GM19468 (cell line): ENCODE results near the gene ZC3H13.
"Not testable (repeated sequence)": the region's sequence is repeated elsewhere in the genome, so short reads cannot be mapped to it uniquely, and the experiment has no call there.

ENCODE experiments used
- ATAC-seq: cut with Tn5 transposase; IDR thresholded peaks from one replicate; pipeline ENCODE4 v1.9.1; 2021; ENCODE audit warnings: mild to moderate bottlenecking, moderate library complexity, moderate number of reproducible peaks; ENCODE audit not compliant: unreplicated experiment; ENCODE audit errors: extremely low read depth

The ZC3H13 gene

DNA sequence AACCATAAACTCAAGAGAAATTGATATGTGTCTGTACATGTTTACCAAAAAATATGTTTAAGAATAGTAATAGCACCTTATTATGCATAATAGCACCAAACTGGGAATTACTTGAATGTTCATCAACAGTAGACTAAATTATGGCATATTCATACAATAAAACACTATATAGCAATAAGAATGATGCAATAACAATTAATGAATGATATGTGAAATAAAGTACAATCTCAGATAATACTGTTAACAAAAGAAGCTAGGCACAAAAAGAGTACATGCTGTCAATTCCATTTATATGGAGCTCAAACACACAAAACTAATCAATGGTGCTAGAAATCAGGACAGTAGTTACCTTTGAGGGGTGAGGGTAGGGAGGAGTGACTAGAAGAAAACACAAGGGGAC, 36.3 kb downstream of the ZC3H13 start:
- ATAC-seq: no peak

DNA sequence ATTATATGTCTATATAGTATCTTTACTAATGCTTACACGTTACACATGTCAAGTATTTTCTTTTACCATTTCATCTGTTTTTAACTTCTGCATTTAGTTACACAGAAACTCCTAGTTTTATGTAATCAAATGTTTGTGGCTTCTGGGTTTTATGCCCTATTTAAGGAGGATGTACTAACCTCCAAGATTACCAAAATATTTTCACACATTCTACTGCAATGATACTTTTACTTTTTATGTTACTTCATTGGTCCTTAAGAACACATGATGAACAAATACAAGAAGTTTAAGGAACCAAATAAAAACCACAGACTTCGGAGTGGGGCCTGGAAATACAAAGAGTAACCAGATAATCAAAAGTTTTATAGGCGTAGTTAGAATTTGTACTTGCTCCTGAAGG, 37.2 kb downstream of the ZC3H13 start:
- no peak for ATAC-seq

DNA sequence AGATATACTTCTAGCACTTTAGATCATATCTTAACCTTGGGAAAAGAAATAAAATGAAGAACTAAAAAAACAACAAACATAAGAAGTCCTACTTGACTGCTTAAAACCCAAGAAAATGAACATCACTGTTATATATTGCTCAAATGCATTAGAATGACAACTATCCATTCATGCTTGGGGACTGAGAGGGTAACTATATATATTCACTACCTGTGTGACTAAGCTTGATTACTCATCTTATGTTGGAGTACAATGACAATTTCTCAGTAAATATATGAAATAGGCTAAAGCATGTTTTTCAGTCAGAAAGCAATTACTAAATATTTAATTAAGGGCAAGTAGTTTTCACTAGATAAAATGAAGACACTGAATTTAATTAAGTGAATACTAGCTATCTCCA, 40.1 kb downstream of the ZC3H13 start:
- no peak for ATAC-seq

DNA sequence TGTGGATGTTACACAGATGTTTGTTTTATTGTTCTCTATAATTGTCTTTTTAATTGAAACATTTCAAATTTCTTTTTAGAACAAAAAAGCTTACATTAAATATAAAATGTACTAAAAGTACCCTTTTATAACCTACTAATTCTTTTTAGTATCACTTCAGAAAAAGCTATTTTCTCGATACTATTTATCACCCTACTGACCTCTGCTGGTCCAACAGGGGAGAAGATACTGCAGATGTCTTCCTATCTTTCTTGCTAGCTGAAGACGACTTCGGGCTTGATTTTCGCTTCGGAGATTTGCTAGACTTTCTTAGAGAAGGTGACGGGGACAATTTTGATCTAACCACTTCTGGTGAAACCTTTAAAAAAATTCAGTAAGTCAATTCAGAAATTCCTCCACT, 42.4 kb downstream of the ZC3H13 start:
- ATAC-seq: no peak

- no peak for ATAC-seq
These were observed 43.9 kb downstream of the ZC3H13 start for GRCh38 chr13:46008631-46009030.

DNA sequence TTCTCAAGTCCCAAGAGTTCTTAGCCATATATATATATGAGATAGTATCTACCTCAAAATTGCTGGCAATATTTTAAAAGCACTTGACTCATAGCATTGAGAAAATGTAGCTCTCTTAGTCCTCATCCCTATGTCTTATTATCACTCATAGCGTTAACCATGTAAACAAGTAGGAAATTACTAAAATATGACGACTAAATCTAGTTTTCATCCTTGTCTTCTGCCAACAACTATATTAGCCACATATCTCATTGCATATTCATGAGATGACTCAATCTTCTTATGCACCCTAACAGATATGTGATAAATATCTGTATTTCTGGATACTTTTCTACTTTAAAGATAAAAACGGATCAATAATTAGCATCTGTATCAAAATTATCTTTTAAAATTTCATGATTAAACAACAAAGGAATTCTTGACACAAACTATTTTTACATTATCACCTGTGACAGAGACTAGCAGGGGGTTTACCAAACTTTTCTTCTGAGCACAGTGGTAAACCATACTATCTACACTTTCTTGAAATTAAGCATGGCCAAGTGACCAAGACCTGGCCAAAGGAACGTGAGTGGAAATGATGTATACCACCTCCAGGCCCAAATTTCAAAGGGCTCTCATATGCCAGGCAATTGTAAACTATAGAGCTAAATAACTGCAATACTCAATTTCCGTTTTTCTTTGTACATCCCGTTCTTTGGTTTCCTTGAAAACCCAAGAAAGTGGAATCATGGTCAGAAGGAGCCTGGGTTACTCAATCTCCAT, 45.7 kb downstream of the ZC3H13 start:
- no peak for ATAC-seq

- ATAC-seq: no peak
These were observed 48.1 kb downstream of the ZC3H13 start for GRCh38 chr13:46004491-46004890.

- ATAC-seq: no peak
These were observed 55.9 kb downstream of the ZC3H13 start for GRCh38 chr13:45996631-45997030.

- no peak for ATAC-seq
These were observed 57.3 kb downstream of the ZC3H13 start for GRCh38 chr13:45995245-45995644.

DNA sequence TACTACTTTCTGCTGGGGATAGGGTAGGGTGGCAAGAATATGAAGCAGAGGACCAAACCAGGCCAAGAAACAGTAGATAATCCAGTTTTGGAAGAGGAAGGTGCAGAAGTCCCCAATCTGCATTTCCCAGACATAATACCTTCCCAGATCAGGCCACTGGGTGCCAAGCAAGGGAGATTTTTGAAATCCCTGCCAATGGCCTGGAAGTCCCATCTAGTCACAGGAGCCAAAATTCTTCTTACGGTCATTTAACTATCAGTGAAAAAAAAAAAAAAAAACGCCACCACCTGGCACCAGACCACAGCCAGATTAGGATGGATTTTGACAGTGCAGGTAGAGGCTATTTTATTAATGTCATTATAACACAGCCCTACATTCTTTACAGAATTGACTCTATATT, 57.8 kb downstream of the ZC3H13 start:
- ATAC-seq: no peak

- no peak for ATAC-seq
These were observed 62.9 kb downstream of the ZC3H13 start for GRCh38 chr13:45989607-45990006.

DNA sequence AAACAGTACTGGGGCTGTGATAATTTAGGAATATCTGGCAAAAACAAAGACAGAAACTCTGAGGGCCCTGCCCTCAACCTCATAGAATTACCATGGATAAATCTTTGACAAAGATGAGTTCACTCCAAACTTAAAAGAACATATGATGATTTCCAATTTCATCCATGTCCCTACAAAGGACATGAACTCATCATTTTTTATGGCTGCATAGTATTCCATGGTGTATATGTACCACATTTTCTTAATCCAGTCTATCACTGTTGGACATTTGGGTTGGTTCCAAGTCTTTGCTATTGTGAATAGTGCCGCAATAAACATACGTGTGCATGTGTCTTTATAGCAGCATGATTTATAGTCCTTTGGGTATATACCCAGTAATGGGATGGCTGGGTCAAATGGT, 71.4 kb downstream of the ZC3H13 start:
- ATAC-seq: not testable (repeated sequence)

- no peak for ATAC-seq
These were observed 77.2 kb downstream of the ZC3H13 start for GRCh38 chr13:45975337-45975736.

DNA sequence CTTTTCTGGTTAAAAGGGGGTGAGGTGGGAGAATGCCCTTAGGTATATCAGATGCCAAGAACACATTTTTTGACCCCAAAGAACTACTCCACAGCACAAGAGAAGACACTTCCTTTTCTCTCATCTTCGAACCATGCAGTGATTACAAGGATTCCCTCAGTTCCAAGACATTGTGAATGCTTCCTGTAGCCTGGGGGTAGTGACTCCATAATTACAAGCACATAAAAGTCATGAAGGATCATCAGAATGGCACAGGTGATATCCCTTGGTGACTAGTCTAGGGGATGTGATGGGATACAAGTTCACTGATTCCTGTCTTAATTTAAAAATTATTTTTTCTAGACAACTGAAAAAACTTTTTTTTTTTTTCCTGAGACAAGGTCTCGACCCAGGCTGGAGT, 78.0 kb downstream of the ZC3H13 start:
- no peak for ATAC-seq

- ATAC-seq: no peak
These were observed 85.0 kb downstream of the ZC3H13 start for GRCh38 chr13:45967589-45967988.

GRCh38 chr13:45966715-45967114, 85.8 kb downstream of the ZC3H13 start:
- no peak for ATAC-seq

DNA sequence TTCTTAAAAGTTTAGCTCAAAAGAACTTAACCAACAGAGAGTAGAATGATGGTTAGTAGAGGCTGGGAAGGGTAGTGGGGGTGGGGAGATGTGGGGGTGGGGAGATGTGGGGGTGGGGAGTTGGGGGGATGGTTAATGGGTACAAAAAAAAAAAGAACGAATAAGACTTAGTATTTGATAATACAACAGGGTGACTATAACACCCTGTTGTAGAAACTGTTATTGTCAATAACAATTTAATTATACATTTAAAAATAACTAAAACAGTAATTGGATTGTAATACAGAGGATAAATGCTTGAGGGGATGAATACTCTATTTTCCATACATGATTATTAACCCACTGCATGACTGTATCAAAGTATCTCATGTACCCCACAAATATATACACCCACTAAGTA, 91.1 kb downstream of the ZC3H13 start:
- ATAC-seq: no peak

DNA sequence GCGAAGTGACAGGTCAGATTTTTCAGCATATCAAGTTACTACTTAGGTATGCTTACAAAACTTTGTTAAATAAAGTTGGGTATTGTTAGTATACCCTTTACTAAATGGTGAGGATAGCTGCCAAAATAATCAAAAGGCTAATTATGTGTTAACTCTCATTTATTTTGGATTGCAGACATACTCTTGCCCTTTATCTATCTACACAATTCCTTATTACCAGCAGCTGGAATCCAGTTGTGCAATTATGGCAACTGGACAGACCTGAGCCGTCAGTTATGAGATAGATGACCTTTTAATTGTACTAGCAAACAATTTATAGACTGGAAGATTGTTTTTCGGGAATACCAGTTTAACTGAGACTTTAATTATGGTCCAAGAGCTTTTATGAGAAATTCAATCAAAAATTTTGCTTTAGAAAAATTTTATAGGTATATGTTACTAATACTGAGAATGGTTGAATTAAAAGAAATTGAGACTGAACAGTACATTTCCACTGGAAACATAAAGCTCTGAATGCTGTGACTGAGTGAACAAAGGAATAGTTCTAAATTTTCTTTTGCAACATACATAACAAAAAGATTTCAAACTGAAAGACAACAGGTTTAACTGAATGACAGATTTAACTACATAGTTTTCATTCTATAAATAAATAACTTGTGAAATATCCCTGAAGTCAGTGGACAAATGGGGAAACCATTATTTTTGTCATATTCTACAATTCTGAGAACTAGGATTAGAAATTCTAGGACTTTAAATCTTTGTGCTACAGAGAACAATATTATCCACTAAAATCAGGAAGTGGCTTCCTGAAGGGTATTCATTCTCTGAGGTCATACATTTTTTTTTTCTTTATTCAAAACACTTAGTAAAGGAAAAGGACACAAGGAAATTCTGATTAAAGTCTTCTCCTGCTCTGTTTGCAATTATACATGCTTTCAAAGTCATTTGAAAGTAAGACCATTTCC, 97.4 kb downstream of the ZC3H13 start:
- no peak for ATAC-seq

GRCh38 chr13:45953082-45953481, 99.5 kb downstream of the ZC3H13 start:
- no peak for ATAC-seq

- ATAC-seq: no peak
These were observed 100.8 kb downstream of the ZC3H13 start for GRCh38 chr13:45951724-45952123.

DNA sequence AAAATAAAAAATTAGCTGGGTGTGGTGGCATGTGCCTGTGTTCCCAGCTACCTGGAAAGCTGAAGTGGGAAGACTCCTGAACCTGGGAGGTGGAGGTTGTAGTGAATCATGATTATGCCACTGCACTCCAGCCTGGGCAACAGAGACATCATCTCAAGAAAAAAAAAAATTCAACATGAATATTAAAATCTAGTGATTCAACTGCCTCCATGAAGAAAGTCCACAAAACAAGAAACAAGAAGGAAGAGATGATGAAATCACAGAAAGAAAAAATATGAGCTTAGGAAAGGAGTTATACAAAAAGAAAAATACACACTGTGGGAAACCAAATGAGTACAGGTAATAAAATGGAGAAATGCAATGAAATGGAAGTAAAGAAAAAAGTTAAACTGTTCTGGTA, 101.4 kb downstream of the ZC3H13 start:
- ATAC-seq: no peak
